ENCODE measurements around the gene SLC25A25.

- TF ChIP-seq POLR2A (IDR thresholded peaks at IDR 0.05) (no peak), CTCF (IDR thresholded peaks at IDR 0.05) (no peak)
Measured at GRCh38 chr9:128087262-128087661, 19.2 kb downstream of the SLC25A25 start.
